GM23338 (cell line): Measurements from ENCODE around the gene KAZN. TPM values are rescaled to one million over a fixed set of nuclear protein-coding genes. Genes with fewer than 3 reads are reported as not detected.

Experiments used
- ATAC-seq: fragments of 200-7000 bp; cut with Tn5 transposase; 3 replicates; pipeline ENCODE4 v1.9.1; 2020
- DNase-seq: peaks from one replicate; pipeline ENCODE4 v3.0.0-alpha.2; 2015; ENCODE audit warnings: low spot score
- H2AFZ ChIP-seq: fragments of 200-600 bp; sonication (generic); 2 replicates; pipeline ENCODE4 v1.8.0; 2016; ENCODE audit warnings: antibody characterized with exemption, mild to moderate bottlenecking, moderate library complexity
- H3F3A ChIP-seq: fragments of 200-600 bp; sonication (generic); replicated peaks from 2 replicates; pipeline ENCODE4 v1.8.0; 2017; ENCODE audit warnings: antibody characterized with exemption, mixed run types, low read depth
- H3K27ac ChIP-seq: fragments of 200-600 bp; sonication (generic); 2 replicates; pipeline ENCODE4 v1.6.1; 2016; ENCODE audit warnings: low read depth
- H3K27me3 ChIP-seq: fragments of 200-600 bp; sonication (generic); 2 replicates; pipeline ENCODE4 v1.8.0; 2016; ENCODE audit warnings: mild to moderate bottlenecking, mixed run types, moderate library complexity; ENCODE audit not compliant: insufficient read depth
- H3K36me3 ChIP-seq: fragments of 200-600 bp; sonication (generic); 2 replicates; pipeline ENCODE4 v1.8.0; 2016; ENCODE audit warnings: mild to moderate bottlenecking; ENCODE audit not compliant: insufficient read depth
- H3K4me1 ChIP-seq: fragments of 200-600 bp; sonication (generic); 2 replicates; pipeline ENCODE4 v1.8.0; 2016; ENCODE audit warnings: mild to moderate bottlenecking, moderate library complexity; ENCODE audit not compliant: insufficient read depth
- H3K4me2 ChIP-seq: fragments of 200-600 bp; sonication (generic); 2 replicates; pipeline ENCODE4 v1.7.1; 2017; ENCODE audit warnings: mixed run types
- H3K4me3 ChIP-seq: fragments of 200-600 bp; sonication (generic); 2 replicates; pipeline ENCODE4 v1.6.1; 2016; ENCODE audit warnings: mixed run types
- H3K79me2 ChIP-seq: fragments of 200-600 bp; sonication (generic); replicated peaks from 2 replicates; pipeline ENCODE4 v1.8.0; 2017; ENCODE audit warnings: mild to moderate bottlenecking; ENCODE audit not compliant: insufficient read depth
- H3K9me2 ChIP-seq: fragments of 200-600 bp; sonication (generic); 2 replicates; pipeline ENCODE4 v1.8.0; 2017; ENCODE audit not compliant: insufficient read depth
- H4K20me1 ChIP-seq: fragments of 200-600 bp; sonication (generic); replicated peaks from 2 replicates; pipeline ENCODE4 v1.8.0; 2017; ENCODE audit warnings: mild to moderate bottlenecking; ENCODE audit not compliant: insufficient read depth
- H3K27ac Mint-ChIP-seq: 2 replicates; pipeline ENCODE4 v1.8.0; 2020; ENCODE audit warnings: inconsistent platforms, mild to moderate bottlenecking, moderate library complexity, mixed read lengths
- H3K27me3 Mint-ChIP-seq: 3 replicates; pipeline ENCODE4 v1.8.0; 2022; ENCODE audit warnings: low read depth, mild to moderate bottlenecking, moderate library complexity, mixed read lengths, inconsistent platforms; ENCODE audit not compliant: insufficient read depth, poor library complexity
- H3K36me3 Mint-ChIP-seq: 3 replicates; pipeline ENCODE4 v1.8.0; 2021; ENCODE audit warnings: low read depth, mild to moderate bottlenecking, inconsistent platforms, moderate library complexity, mixed read lengths
- H3K4me1 Mint-ChIP-seq: 3 replicates; pipeline ENCODE4 v1.8.0; 2020; ENCODE audit warnings: mild to moderate bottlenecking, inconsistent platforms, mixed read lengths
- H3K4me3 Mint-ChIP-seq: 3 replicates; pipeline ENCODE4 v1.8.0; 2021; ENCODE audit warnings: moderate library complexity, mild to moderate bottlenecking, inconsistent platforms, mixed read lengths
- H3K9me3 Mint-ChIP-seq: 3 replicates; pipeline ENCODE4 v1.8.0; 2020; ENCODE audit warnings: moderate library complexity, mild to moderate bottlenecking, inconsistent platforms, mixed read lengths
- CREB1 ChIP-seq: fragments of 250-450 bp; sonication (Bioruptor Pico); IDR thresholded peaks from 2 replicates; pipeline ENCODE4 v1.5.0; 2020; ENCODE audit warnings: low read depth, mild to moderate bottlenecking, moderate library complexity
- CTCF ChIP-seq, 2 experiments: fragments of 200-600 bp in 1 of 2; sonication (generic) in 1 of 2; conservative IDR thresholded peaks; 2 replicates each; pipeline versions ENCODE4 v1.5.1 to v1.6.1; 2016 to 2017; ENCODE audit warnings: antibody characterized with exemption in 2 of 2, low read depth in 2 of 2, mild to moderate bottlenecking in 2 of 2, moderate library complexity in 1 of 2
- ETS1 ChIP-seq: IDR thresholded peaks from 2 replicates; pipeline ENCODE4 v1.6.1; 2016; ENCODE audit warnings: antibody characterized with exemption
- EZH2 ChIP-seq: fragments of 200-600 bp; sonication (generic); IDR thresholded peaks from one replicate; pipeline ENCODE4 v1.8.0; 2017; ENCODE audit warnings: antibody characterized with exemption, mild to moderate bottlenecking, low read depth; ENCODE audit not compliant: unreplicated experiment
- EZH2phosphoT487 ChIP-seq: fragments of 200-600 bp; sonication (generic); IDR thresholded peaks from one replicate; pipeline ENCODE4 v1.8.1; 2018; ENCODE audit warnings: antibody characterized with exemption; ENCODE audit not compliant: unreplicated experiment
- JUNB ChIP-seq: IDR thresholded peaks from one replicate; pipeline ENCODE4 v1.6.1; 2016; ENCODE audit warnings: antibody characterized with exemption; ENCODE audit not compliant: unreplicated experiment
- NANOG ChIP-seq: IDR thresholded peaks from 2 replicates; pipeline ENCODE4 v1.6.1; 2016; ENCODE audit warnings: antibody characterized with exemption, borderline replicate concordance
- POLR2AphosphoS5 ChIP-seq: IDR thresholded peaks from 2 replicates; pipeline ENCODE4 v1.6.1; 2016; ENCODE audit warnings: antibody characterized with exemption, low read depth
- REST ChIP-seq: IDR thresholded peaks from one replicate; pipeline ENCODE4 v1.6.1; 2018; ENCODE audit warnings: antibody characterized with exemption; ENCODE audit not compliant: unreplicated experiment
- ZNF114 ChIP-seq: fragments of 250-450 bp; sonication (Bioruptor Pico); IDR thresholded peaks from 2 replicates; pipeline ENCODE4 v1.5.0; 2020; ENCODE audit warnings: mild to moderate bottlenecking, moderate library complexity
- ZNF462 ChIP-seq: fragments of 250-450 bp; sonication (Bioruptor Pico); IDR thresholded peaks from 2 replicates; pipeline ENCODE4 v1.5.0; 2020; ENCODE audit warnings: mild to moderate bottlenecking, moderate library complexity
- polyA plus RNA-seq: library from polyadenylated mRNA; unstranded; fragments of >200 nt; fragmentation: Nextera tagmentation; extraction: Ambion mirVana; gene quantifications from 2 replicates; pipeline ENCODE4 v1.2.1, GENCODE V29; 2016
- total RNA-seq: library from RNA; depleted of rRNA; stranded (reverse); fragments of >200 nt; shearing (Covaris generic); gene quantifications from 2 replicates; pipeline ENCODE4 v1.2.3, GENCODE V29; 2014

The KAZN gene
- total and polyA plus RNA-seq, 2 experiments from 2014 or later, result 9.9 to 15.0 TPM

- TF ChIP-seq REST, result no peak
- TF ChIP-seq POLR2AphosphoS5, result no peak
- TF ChIP-seq EZH2phosphoT487, result no peak
- TF ChIP-seq ETS1, result no peak
Measured at GRCh38 chr1:14567903-14568302, 30.6 kb upstream of the KAZN start (continued).

- ATAC-seq (no peak), DNase-seq (no peak)
- Histone ChIP-seq H3F3A (0 out of 2 replicates have a peak, but pooled peaks cover 3% of the 10 kb centered on the region), H2AFZ (no peak overlapping the region), H3K4me1 (no peaks in the 10 kb centered on the region), H3K36me3 (no peaks in the 10 kb centered on the region), H3K4me2 (no peak overlapping the region), H3K79me2 (no peaks in the 10 kb centered on the region), H3K27me3 (no peaks in the 10 kb centered on the region), H4K20me1 (no peaks in the 10 kb centered on the region), H3K4me3 (no peak overlapping the region), H3K9me2 (no peaks in the 10 kb centered on the region), H3K27ac (no peak overlapping the region)
- peaks cover 4% of the 10 kb centered on the region; the same call in 1 of the 3 replicates for H3K36me3 Mint-ChIP-seq
- H3K4me1 Mint-ChIP-seq, result peaks cover 4% of the 10 kb centered on the region; the same call in 2 of the 3 replicates
- peaks cover 5% of the 10 kb centered on the region for H3K27me3 Mint-ChIP-seq
- peaks cover 13% of the 10 kb centered on the region; the same call in 2 of the 3 replicates for H3K9me3 Mint-ChIP-seq
- no peak overlapping the region for H3K4me3 Mint-ChIP-seq
- H3K27ac Mint-ChIP-seq, result no peak overlapping the region
- TF ChIP-seq POLR2AphosphoS5, result no peak
- TF ChIP-seq CREB1 (CRISPR knock-in tag), result no peak
- no peak for TF ChIP-seq ZNF114 (CRISPR knock-in tag)
- TF ChIP-seq ZNF462 (CRISPR knock-in tag), result no peak
- TF ChIP-seq EZH2, result no peak
- TF ChIP-seq NANOG, result no peak
- no peak for TF ChIP-seq JUNB
- no peak for TF ChIP-seq CTCF (conservative IDR thresholded peaks at IDR 0.05; ENCODE audit: low read depth in 2 of 2)
Measured at GRCh38 chr1:14568716-14569355, 29.6 kb upstream of the KAZN start.
